Epidermal melanocyte (primary cell): ENCODE data around the gene MICAL3.
"Not testable (repeated sequence)": the region's sequence is repeated elsewhere in the genome, so short reads cannot be mapped to it uniquely, and the experiment has no call there.

Experiments used
- DNase-seq: peaks from one replicate; pipeline ENCODE4 v3.0.0; 2011; ENCODE audit warnings: low spot score; ENCODE audit not compliant: insufficient read length

MICAL3 gene

GRCh38 chr22:17954200-17954859 lies 70.0 kb downstream of the MICAL3 start:
- DNase-seq: no peak

- DNase-seq: no peak
These were observed 71.2 kb downstream of the MICAL3 start for GRCh38 chr22:17953147-17953546.

- DNase-seq: no peak
These were observed 72.0 kb downstream of the MICAL3 start for GRCh38 chr22:17952273-17952801.

GRCh38 chr22:17951315-17951714 lies 73.0 kb downstream of the MICAL3 start:
- no peak for DNase-seq

- no peak for DNase-seq
These were observed 73.6 kb downstream of the MICAL3 start for GRCh38 chr22:17950651-17951214.

GRCh38 chr22:17949642-17950473 lies 74.5 kb downstream of the MICAL3 start:
- no peak for DNase-seq

- DNase-seq: no peak
These were observed 76.3 kb downstream of the MICAL3 start for GRCh38 chr22:17948101-17948500.

- DNase-seq: no peak
These were observed 77.5 kb downstream of the MICAL3 start for GRCh38 chr22:17946662-17947367.

GRCh38 chr22:17945888-17946648 lies 78.3 kb downstream of the MICAL3 start:
- DNase-seq: no peak

GRCh38 chr22:17945156-17945887 lies 79.0 kb downstream of the MICAL3 start:
- DNase-seq: no peak

GRCh38 chr22:17944256-17944655 lies 80.1 kb downstream of the MICAL3 start:
- no peak for DNase-seq

- DNase-seq: no peak
These were observed 80.7 kb downstream of the MICAL3 start for GRCh38 chr22:17943533-17944249.

GRCh38 chr22:17942721-17943120 lies 81.6 kb downstream of the MICAL3 start:
- DNase-seq: no peak

GRCh38 chr22:17941471-17942406 lies 82.6 kb downstream of the MICAL3 start:
- no peak for DNase-seq

- DNase-seq: no peak
These were observed 84.8 kb downstream of the MICAL3 start for GRCh38 chr22:17939579-17939978.

GRCh38 chr22:17939011-17939410 lies 85.3 kb downstream of the MICAL3 start:
- DNase-seq: no peak

GRCh38 chr22:17938484-17938924 lies 85.9 kb downstream of the MICAL3 start:
- no peak for DNase-seq

GRCh38 chr22:17932457-17932856 lies 91.9 kb downstream of the MICAL3 start:
- not testable (repeated sequence) for DNase-seq
